ENCODE measurements around the gene GPATCH4. TPM values are rescaled to one million over a fixed set of nuclear protein-coding genes. Genes with fewer than 3 reads are reported as not detected.

GPATCH4 gene
- total and polyA plus RNA-seq, 2 of the 4 experiments (the other 2 are of a cell fraction): 32.6 to 41.8 TPM

DNA sequence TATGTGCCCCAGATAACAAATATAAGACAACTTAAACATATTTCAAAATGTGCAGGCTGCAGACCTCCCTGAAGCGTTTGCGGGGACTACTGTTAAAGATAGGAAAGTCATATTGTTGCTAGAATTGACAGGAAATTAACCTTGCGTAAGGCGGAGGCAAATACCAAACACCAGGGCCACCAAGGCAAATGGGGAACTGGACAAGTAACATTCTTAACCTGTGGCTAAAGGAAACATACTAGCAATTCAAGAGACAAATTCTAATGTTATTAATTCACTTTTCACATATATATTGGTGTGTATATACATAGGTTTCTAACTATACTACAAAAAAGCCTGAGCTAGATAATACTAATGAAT lies 24.8 kb upstream of the GPATCH4 start:
- Histone ChIP-seq H3K9me1 (ENCODE audit: insufficient read depth, low read length) (no peaks in the 10 kb centered on the region), H3K14ac (replicated peaks; ENCODE audit: low read depth, low read length) (no peak overlapping the region), H3K4ac (ENCODE audit: low read depth, low read length) (no peak overlapping the region), H4K20me1 (ENCODE audit: insufficient read depth, low read length) (peaks cover 7% of the 10 kb centered on the region), H2BK15ac (ENCODE audit: low read depth, low read length) (no peak overlapping the region), H2BK20ac (ENCODE audit: low read depth, low read length) (no peak overlapping the region), H3K18ac (ENCODE audit: low read depth, low read length) (no peak overlapping the region), H3K27ac (ENCODE audit: insufficient read depth, low read length) (no peak overlapping the region), H3K9me3 (ENCODE audit: control insufficient read depth, insufficient read depth, low read length) (no peaks in the 10 kb centered on the region), H2AK5ac (ENCODE audit: low read depth, low read length) (no peak overlapping the region), H3K4me2 (ENCODE audit: low read depth, low read length) (no peak overlapping the region), H4K91ac (ENCODE audit: insufficient read depth, low read depth, low read length) (no peak overlapping the region), H3K4me1 (ENCODE audit: control insufficient read depth, insufficient read depth, low read length) (peaks cover 4% of the 10 kb centered on the region), H3K9ac (ENCODE audit: low read depth, low read length) (no peak overlapping the region), H2BK120ac (ENCODE audit: low read depth, low read length) (no peak overlapping the region), H3K4me3 (ENCODE audit: insufficient read depth, low read depth, low read length) (no peak overlapping the region), H3K79me1 (ENCODE audit: low read depth in 1 of 2, low read length in 2 of 2) (no peaks in the 10 kb centered on the region), H3K36me3 (ENCODE audit: control insufficient read depth, insufficient read depth, low read length) (no peaks in the 10 kb centered on the region), H2BK5ac (ENCODE audit: low read depth, low read length, poor library complexity, severe bottlenecking) (no peak overlapping the region), H4K8ac (ENCODE audit: low read depth in 2 of 2, low read length in 2 of 2) (no peak overlapping the region), H3K27me3 (ENCODE audit: control insufficient read depth, insufficient read depth, low read length) (peaks cover 56% of the 10 kb centered on the region), H4K5ac (ENCODE audit: low read depth, low read length) (no peak overlapping the region), H3K56ac (ENCODE audit: extremely low read depth, insufficient read depth, low read length) (no peak overlapping the region), H3K23ac (ENCODE audit: low read depth, low read length) (no peak overlapping the region), H2AK9ac (replicated peaks; ENCODE audit: low read depth, low read length, poor library complexity) (no peak overlapping the region), H2AFZ (replicated peaks; ENCODE audit: low read length, poor library complexity) (no peak overlapping the region)
- intact Hi-C loops (cut with micrococcal nuclease): loop anchor here (1.0 kb wide), 1 partner anchor 52 kb away; no protein-coding TSS in a partner anchor
- POLR2A ChIA-PET (ENCODE audit: unreplicated experiment): no interaction called here
- DNase-seq: no peak
- dilution Hi-C loops (cut with HindIII; ENCODE audit: low sequenced_read_pairs, unreplicated experiment): no loop called here
- TF ChIP-seq NFE2L2 (IDR thresholded peaks at IDR 0.05; ENCODE audit: low read depth, low read length) (no peak), FOS (IDR thresholded peaks at IDR 0.05; ENCODE audit: low read depth, low read length) (no peak), BHLHE40 (IDR thresholded peaks at IDR 0.05; ENCODE audit: low read depth, low read length) (no peak), MXI1 (IDR thresholded peaks at IDR 0.05; ENCODE audit: borderline replicate concordance, low read depth, low read length) (no peak), MAFK (IDR thresholded peaks at IDR 0.05; ENCODE audit: low read depth, low read length) (no peak), RCOR1 (IDR thresholded peaks at IDR 0.05; ENCODE audit: insufficient replicate concordance, low read length) (no peak), POLR2A (IDR thresholded peaks at IDR 0.05; ENCODE audit: low read depth, low read length) (no peak), CHD1 (IDR thresholded peaks at IDR 0.05; ENCODE audit: low read depth, low read length) (no peak), SMC3 (IDR thresholded peaks at IDR 0.05; ENCODE audit: low read depth, low read length) (no peak)
- TF ChIP-seq, protein P1, sequence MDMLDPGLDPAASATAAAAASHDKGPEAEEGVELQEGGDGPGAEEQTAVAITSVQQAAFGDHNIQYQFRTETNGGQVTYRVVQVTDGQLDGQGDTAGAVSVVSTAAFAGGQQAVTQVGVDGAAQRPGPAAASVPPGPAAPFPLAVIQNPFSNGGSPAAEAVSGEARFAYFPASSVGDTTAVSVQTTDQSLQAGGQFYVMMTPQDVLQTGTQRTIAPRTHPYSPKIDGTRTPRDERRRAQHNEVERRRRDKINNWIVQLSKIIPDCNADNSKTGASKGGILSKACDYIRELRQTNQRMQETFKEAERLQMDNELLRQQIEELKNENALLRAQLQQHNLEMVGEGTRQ (IDR thresholded peaks at IDR 0.05; ENCODE audit: low read depth, low read length): no peak
- no peak for ATAC-seq (ENCODE audit: low read depth)
- BruUV-seq (replicated peaks): no TSS peak
- CTCF ChIA-PET: interaction anchor here (1.0 to 1.9 kb wide), 3 partner anchors 17 to 174 kb away, joined by 3 to 14 read pairs (median 3); no protein-coding TSS in a partner anchor
- no CpG with 5 or more reads among the region's 4 CpGs for WGBS, 2 experiments (ENCODE audit: extremely low coverage in 2 of 2, insufficient read length in 1 of 2)
- in situ Hi-C loops (cut with MboI; ENCODE audit: low sequenced_read_pairs): no loop called here

Data from IMR-90 (cell line).